Nephron (organoid): Measurements from ENCODE around the gene NRAS.
"Not testable (repeated sequence)": the region's sequence is repeated elsewhere in the genome, so short reads cannot be mapped to it uniquely, and the experiment has no call there.

ENCODE experiments used
- H3K27ac Mint-ChIP-seq, 3 experiments: 2 replicates each; pipeline ENCODE4 v1.8.0; 2020; ENCODE audit warnings: mixed read lengths in 3 of 3, mild to moderate bottlenecking in 2 of 3, moderate library complexity in 1 of 3
- H3K27me3 Mint-ChIP-seq: 2 replicates; pipeline ENCODE4 v1.8.0; 2021; ENCODE audit warnings: low read depth, mild to moderate bottlenecking, moderate library complexity, mixed read lengths
- H3K36me3 Mint-ChIP-seq: 2 replicates; pipeline ENCODE4 v1.8.0; 2020; ENCODE audit warnings: low read depth, mixed read lengths
- H3K4me1 Mint-ChIP-seq: 2 replicates; pipeline ENCODE4 v1.8.0; 2020; ENCODE audit warnings: mixed read lengths
- H3K4me3 Mint-ChIP-seq, 3 experiments: 2 replicates each; pipeline ENCODE4 v1.8.0; 2020; ENCODE audit warnings: mild to moderate bottlenecking in 3 of 3, mixed read lengths in 3 of 3, moderate library complexity in 2 of 3
- H3K9me3 Mint-ChIP-seq: 2 replicates; pipeline ENCODE4 v1.8.0; 2020; ENCODE audit warnings: mixed read lengths
- TF ChIP-seq, protein P1 (sequence below), 3 experiments: fragments of 200-600 bp; sonication (generic); IDR thresholded peaks; one replicate each; pipeline ENCODE4 v1.5.0; 2021; ENCODE audit warnings: antibody characterized with exemption in 3 of 3; ENCODE audit not compliant: unreplicated experiment in 3 of 3

The NRAS gene

DNA sequence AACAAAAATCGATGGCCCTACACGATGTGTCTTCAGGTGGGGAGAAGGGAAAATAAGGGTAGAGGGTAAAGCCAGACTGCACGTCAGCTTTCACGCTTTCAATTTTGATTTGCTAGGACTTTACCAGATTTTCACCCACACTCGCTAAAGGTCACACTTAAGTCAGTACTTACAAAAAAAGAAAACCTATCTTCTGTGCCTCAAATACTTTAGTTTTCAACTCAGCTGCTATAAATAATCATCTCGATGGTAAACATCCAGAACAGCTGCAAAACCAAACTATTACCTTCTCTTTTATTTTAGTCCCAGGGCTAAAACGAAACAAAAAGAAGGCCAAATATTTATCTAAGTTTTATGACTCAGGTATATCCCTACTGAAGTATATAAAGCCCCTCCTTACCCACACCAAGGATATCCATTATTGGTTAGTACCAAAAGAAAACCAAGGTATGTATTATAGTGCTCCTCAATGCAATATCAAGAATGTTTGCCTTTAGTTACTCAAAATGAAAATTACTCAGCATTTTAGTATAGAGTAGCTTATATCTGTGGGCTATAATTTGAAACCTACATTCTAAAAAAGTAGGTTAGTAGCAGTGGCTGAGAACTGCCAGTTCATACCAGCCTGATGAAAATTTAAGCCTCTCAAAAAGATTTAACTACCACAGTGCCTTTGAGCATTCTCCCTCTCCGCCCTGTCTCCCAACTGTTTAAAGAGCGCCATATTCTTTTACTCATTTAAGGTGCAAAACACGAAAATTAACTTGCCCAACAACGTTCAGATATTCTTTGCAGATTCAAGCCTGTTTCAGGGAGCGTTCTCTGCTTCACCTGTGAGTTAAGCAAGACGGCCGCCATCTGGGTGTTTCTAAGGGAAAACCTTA lies 39.7 kb upstream of the NRAS start:
- TF ChIP-seq, protein P1, sequence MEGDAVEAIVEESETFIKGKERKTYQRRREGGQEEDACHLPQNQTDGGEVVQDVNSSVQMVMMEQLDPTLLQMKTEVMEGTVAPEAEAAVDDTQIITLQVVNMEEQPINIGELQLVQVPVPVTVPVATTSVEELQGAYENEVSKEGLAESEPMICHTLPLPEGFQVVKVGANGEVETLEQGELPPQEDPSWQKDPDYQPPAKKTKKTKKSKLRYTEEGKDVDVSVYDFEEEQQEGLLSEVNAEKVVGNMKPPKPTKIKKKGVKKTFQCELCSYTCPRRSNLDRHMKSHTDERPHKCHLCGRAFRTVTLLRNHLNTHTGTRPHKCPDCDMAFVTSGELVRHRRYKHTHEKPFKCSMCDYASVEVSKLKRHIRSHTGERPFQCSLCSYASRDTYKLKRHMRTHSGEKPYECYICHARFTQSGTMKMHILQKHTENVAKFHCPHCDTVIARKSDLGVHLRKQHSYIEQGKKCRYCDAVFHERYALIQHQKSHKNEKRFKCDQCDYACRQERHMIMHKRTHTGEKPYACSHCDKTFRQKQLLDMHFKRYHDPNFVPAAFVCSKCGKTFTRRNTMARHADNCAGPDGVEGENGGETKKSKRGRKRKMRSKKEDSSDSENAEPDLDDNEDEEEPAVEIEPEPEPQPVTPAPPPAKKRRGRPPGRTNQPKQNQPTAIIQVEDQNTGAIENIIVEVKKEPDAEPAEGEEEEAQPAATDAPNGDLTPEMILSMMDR (IDR thresholded peaks at IDR 0.05; ENCODE audit: unreplicated experiment in 3 of 3), result no peak
- Mint-ChIP-seq H3K27me3 (no peaks in the 10 kb centered on the region), H3K27ac (peak overlapping the region; percentile 99 to 100 (median 100)), H3K9me3 (no peaks in the 10 kb centered on the region), H3K36me3 (peaks cover 4% of the 10 kb centered on the region), H3K4me1 (peaks cover 57% of the 10 kb centered on the region), H3K4me3 (peak overlapping the region; percentile 98 to 100 (median 99))

GRCh38 chr1:114755006-114755931 lies 38.7 kb upstream of the NRAS start:
- H3K9me3 Mint-ChIP-seq, result no peaks in the 10 kb centered on the region

GRCh38 chr1:114753702-114754101 lies 37.1 kb upstream of the NRAS start:
- H3K27me3 Mint-ChIP-seq, H3K27ac Mint-ChIP-seq, H3K9me3 Mint-ChIP-seq, H3K4me3 Mint-ChIP-seq: not testable (repeated sequence)
- Mint-ChIP-seq H3K36me3 (peaks cover 16% of the 10 kb centered on the region), H3K4me1 (peaks cover 80% of the 10 kb centered on the region)

More at GRCh38 chr1:114755006-114755931, 38.7 kb upstream of the NRAS start:
- TF ChIP-seq, protein P1 (IDR thresholded peaks at IDR 0.05; ENCODE audit: unreplicated experiment in 3 of 3), result no peak
- Mint-ChIP-seq H3K27ac (peak overlapping the region; percentile 51 to 100 (median 99)), H3K4me1 (peaks cover 67% of the 10 kb centered on the region), H3K4me3 (peak overlapping the region; percentile 98 to 100 (median 99)), H3K36me3 (peaks cover 4% of the 10 kb centered on the region), H3K27me3 (no peaks in the 10 kb centered on the region)

DNA sequence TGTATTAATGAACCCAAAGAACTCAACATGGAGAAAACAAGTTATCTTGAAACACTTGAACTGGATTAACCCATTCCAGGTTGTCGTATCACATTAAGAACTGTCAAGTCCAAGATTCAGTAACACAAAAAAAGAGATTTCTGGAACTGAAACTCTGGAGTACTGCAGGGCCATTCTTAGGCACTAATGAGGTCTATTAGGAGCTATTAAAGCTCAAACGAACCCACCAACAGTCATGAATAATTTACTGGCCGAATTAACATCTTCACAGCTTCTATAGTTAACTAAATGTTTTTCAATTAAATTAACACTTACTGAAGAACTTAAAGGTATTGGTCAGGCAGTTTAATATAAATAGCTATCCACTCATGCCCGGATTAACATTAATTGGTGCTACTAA lies 36.6 kb upstream of the NRAS start:
- Mint-ChIP-seq H3K36me3 (peaks cover 22% of the 10 kb centered on the region), H3K4me1 (peaks cover 76% of the 10 kb centered on the region), H3K9me3 (no peaks in the 10 kb centered on the region), H3K4me3 (no peak overlapping the region), H3K27me3 (no peaks in the 10 kb centered on the region), H3K27ac (no peak overlapping the region)
- TF ChIP-seq, protein P1 (IDR thresholded peaks at IDR 0.05; ENCODE audit: unreplicated experiment in 3 of 3), result no peak

- H3K27me3 Mint-ChIP-seq, result no peaks in the 10 kb centered on the region
- H3K27ac Mint-ChIP-seq, result peak overlapping the region; percentile 2 to 33 (median 7)
- no peaks in the 10 kb centered on the region for H3K9me3 Mint-ChIP-seq
- H3K36me3 Mint-ChIP-seq, result peaks cover 36% of the 10 kb centered on the region
- peak overlapping the region in 1 of 3 experiments; percentile 28 for H3K4me3 Mint-ChIP-seq
- H3K4me1 Mint-ChIP-seq, result peaks cover 61% of the 10 kb centered on the region
- TF ChIP-seq, protein P1 (IDR thresholded peaks at IDR 0.05; ENCODE audit: unreplicated experiment in 3 of 3), result no peak
Measured at GRCh38 chr1:114750780-114751179, 34.2 kb upstream of the NRAS start.

GRCh38 chr1:114749835-114750234 lies 33.3 kb upstream of the NRAS start:
- Mint-ChIP-seq H3K4me3 (no peak overlapping the region), H3K9me3 (no peaks in the 10 kb centered on the region), H3K36me3 (peaks cover 46% of the 10 kb centered on the region), H3K4me1 (peaks cover 52% of the 10 kb centered on the region), H3K27me3 (no peaks in the 10 kb centered on the region), H3K27ac (no peak overlapping the region)
- TF ChIP-seq, protein P1 (IDR thresholded peaks at IDR 0.05; ENCODE audit: unreplicated experiment in 3 of 3), result no peak
